SK-N-SH (cell line): ENCODE measurements around the gene ZMYM3. TPM values are rescaled to one million over a fixed set of nuclear protein-coding genes. Genes with fewer than 3 reads are reported as not detected.

Experiments
- CTCF ChIA-PET: fragments of 300-600, 350-600 bp; formaldehyde crosslinking; extraction: SDS; loops from one replicate; lab custom pipeline; 2021; lab: Yijun Ruan, JAX
- POLR2A ChIA-PET: fragments of 350-600 bp; sonication (Branson Sonifier 250); formaldehyde crosslinking; extraction: SDS; loops from one replicate; lab custom pipeline; 2020; ENCODE audit warnings: antibody characterized with exemption, inconsistent platforms; lab: Yijun Ruan, JAX
- DNase-seq: peaks from one replicate; pipeline ENCODE4 v3.0.0; 2012
- H2AFZ ChIP-seq: fragments of 200-600 bp; sonication (generic); 2 replicates; pipeline ENCODE4 v1.8.1; 2016; ENCODE audit warnings: antibody characterized with exemption, mild to moderate bottlenecking, low read depth
- H3F3A ChIP-seq: fragments of 200-600 bp; sonication (generic); replicated peaks from 2 replicates; pipeline ENCODE3; 2016; ENCODE audit warnings: antibody characterized with exemption, mild to moderate bottlenecking; ENCODE audit not compliant: insufficient read depth
- H3K27ac ChIP-seq, 2 experiments: fragments of 200-500 bp in 1 of 2; fragments of 200-600 bp in 1 of 2; sonication (Bioruptor generic) in 1 of 2; sonication (generic), shearing (Covaris generic) in 1 of 2; 2 replicates each; pipeline versions ENCODE4 v1.5.1 to v1.6.1; 2014 to 2016; ENCODE audit warnings: low read depth in 2 of 2, inconsistent platforms in 1 of 2, low read length in 1 of 2, mild to moderate bottlenecking in 1 of 2, mixed read lengths in 1 of 2
- H3K27me3 ChIP-seq: fragments of 200-600 bp; sonication (generic), shearing (Covaris generic); 2 replicates; pipeline ENCODE4 v1.6.1; 2016; ENCODE audit warnings: mixed run types; ENCODE audit not compliant: insufficient read depth
- H3K36me3 ChIP-seq, 2 experiments: fragments of 200-500 bp in 1 of 2; fragments of 200-600 bp in 1 of 2; sonication (Bioruptor generic) in 1 of 2; sonication (generic) in 1 of 2; replicated peaks in 1 of 2; 2 replicates each; pipeline versions ENCODE3 to v1.5.1; 2014 to 2016; ENCODE audit warnings: low read length in 1 of 2, mild to moderate bottlenecking in 1 of 2; ENCODE audit not compliant: insufficient read depth in 2 of 2, control insufficient read depth in 1 of 2
- H3K4me1 ChIP-seq, 2 experiments: fragments of 200-500 bp in 1 of 2; fragments of 200-600 bp in 1 of 2; sonication (Bioruptor generic) in 1 of 2; sonication (generic), shearing (Covaris generic) in 1 of 2; 2 replicates each; pipeline versions ENCODE4 v1.5.1 to v1.6.1; 2014 to 2016; ENCODE audit warnings: low read depth in 1 of 2, low read length in 1 of 2, mixed run types in 1 of 2; ENCODE audit not compliant: insufficient read depth in 2 of 2, control insufficient read depth in 1 of 2
- H3K4me2 ChIP-seq: fragments of 200-600 bp; sonication (generic), shearing (Covaris generic); 2 replicates; pipeline ENCODE4 v1.6.1; 2017; ENCODE audit warnings: mixed run types
- H3K4me3 ChIP-seq, 2 experiments: fragments of 200-500 bp in 1 of 2; fragments of 200-600 bp in 1 of 2; sonication (Bioruptor generic) in 1 of 2; sonication (generic), shearing (Covaris generic) in 1 of 2; 2 replicates each; pipeline versions ENCODE4 v1.5.1 to v1.8.1; 2014 to 2016; ENCODE audit warnings: low read depth in 2 of 2, inconsistent platforms in 1 of 2, low read length in 1 of 2, mild to moderate bottlenecking in 1 of 2, mixed read lengths in 1 of 2, moderate library complexity in 1 of 2
- H3K79me2 ChIP-seq: fragments of 200-600 bp; sonication (generic); 2 replicates; pipeline ENCODE4 v1.8.1; 2017; ENCODE audit warnings: mild to moderate bottlenecking; ENCODE audit not compliant: insufficient read depth
- H3K9ac ChIP-seq: fragments of 200-600 bp; sonication (generic); 2 replicates; pipeline ENCODE4 v1.6.1; 2017; ENCODE audit warnings: mixed run types
- H3K9me2 ChIP-seq: fragments of 200-600 bp; sonication (generic); 2 replicates; pipeline ENCODE4 v1.6.1; 2017; ENCODE audit warnings: mixed run types
- H3K9me3 ChIP-seq: fragments of 200-600 bp; sonication (generic); 2 replicates; pipeline ENCODE4 v1.6.1; 2017; ENCODE audit warnings: mixed run types, mild to moderate bottlenecking, moderate library complexity
- H4K20me1 ChIP-seq: fragments of 200-600 bp; sonication (generic); 2 replicates; pipeline ENCODE4 v1.6.1; 2017; ENCODE audit warnings: mild to moderate bottlenecking, mixed run types; ENCODE audit not compliant: insufficient read depth
- EP300 ChIP-seq, 2 experiments: IDR thresholded peaks; 2 replicates each; pipeline versions ENCODE4 v1.4.0 to v1.6.1; 2012; ENCODE audit warnings: borderline replicate concordance in 1 of 2, low read depth in 1 of 2, low read length in 1 of 2
- EZH2phosphoT487 ChIP-seq: fragments of 200-600 bp; sonication (generic); IDR thresholded peaks from 2 replicates; pipeline ENCODE4 v1.6.1; 2017; ENCODE audit warnings: low read depth, mixed run types, mild to moderate bottlenecking, antibody characterized with exemption, moderate library complexity, borderline replicate concordance
- FOXM1 ChIP-seq: IDR thresholded peaks from 2 replicates; pipeline ENCODE4 v1.4.0; 2012; ENCODE audit warnings: low read depth, mild to moderate bottlenecking
- GABPA ChIP-seq: IDR thresholded peaks from 2 replicates; pipeline ENCODE4 v1.4.0; 2012; ENCODE audit warnings: low read depth, mild to moderate bottlenecking
- JUND ChIP-seq: IDR thresholded peaks from 2 replicates; pipeline ENCODE4 v1.4.0; 2012
- MEF2A ChIP-seq: IDR thresholded peaks from 2 replicates; pipeline ENCODE4 v1.4.0; 2012; ENCODE audit warnings: low read depth, borderline replicate concordance
- MXI1 ChIP-seq: IDR thresholded peaks from 2 replicates; pipeline ENCODE4 v1.6.1; 2012; ENCODE audit warnings: mild to moderate bottlenecking, low read depth, low read length, improper control_type of control experiment
- NFIC ChIP-seq: IDR thresholded peaks from 2 replicates; pipeline ENCODE4 v1.4.0; 2012; ENCODE audit warnings: borderline replicate concordance
- POLR2AphosphoS5 ChIP-seq: IDR thresholded peaks from 2 replicates; pipeline ENCODE4 v1.6.1; 2012; ENCODE audit warnings: low read depth, low read length
- RAD21 ChIP-seq: IDR thresholded peaks from 2 replicates; pipeline ENCODE4 v1.6.1; 2012; ENCODE audit warnings: mild to moderate bottlenecking, low read length
- SIN3A ChIP-seq: IDR thresholded peaks from 2 replicates; pipeline ENCODE4 v1.6.1; 2012; ENCODE audit warnings: low read depth, mild to moderate bottlenecking, low read length, moderate library complexity, borderline replicate concordance
- SMC3 ChIP-seq: IDR thresholded peaks from 2 replicates; pipeline ENCODE4 v1.6.1; 2012; ENCODE audit warnings: low read depth, low read length, improper control_type of control experiment
- TAF1 ChIP-seq: IDR thresholded peaks from 2 replicates; pipeline ENCODE4 v1.6.1; 2012; ENCODE audit warnings: low read depth, mild to moderate bottlenecking, low read length, moderate library complexity, borderline replicate concordance
- TCF12 ChIP-seq: IDR thresholded peaks from 2 replicates; pipeline ENCODE4 v1.4.0; 2012
- YY1 ChIP-seq: IDR thresholded peaks from 2 replicates; pipeline ENCODE4 v1.4.0; 2012; ENCODE audit warnings: low read depth, mild to moderate bottlenecking
- WGBS: methylation state at CpG from one replicate; pipeline ENCODE4 v1.1.6; 2017; ENCODE audit warnings: low lambda C conversion rate; 5-methylcytosine and 5-hydroxymethylcytosine counted together
- polyA plus RNA-seq, 3 experiments: library from polyadenylated mRNA; depleted of rRNA; stranded (reverse); fragments of >200 nt; gene quantifications; 2 replicates each; pipeline ENCODE4 v1.2.3, GENCODE V29; 2012
- TF ChIP-seq, protein P1 (sequence below): fragments of 200-600 bp; sonication (generic); IDR thresholded peaks from 2 replicates; pipeline ENCODE4 v1.6.1; 2017; ENCODE audit warnings: antibody characterized with exemption, mild to moderate bottlenecking, moderate library complexity
- TF ChIP-seq, protein P2 (sequence below): IDR thresholded peaks from 2 replicates; pipeline ENCODE4; 2012
- TF ChIP-seq, protein P3 (sequence below): IDR thresholded peaks from 2 replicates; pipeline ENCODE4 v1.4.0; 2012; ENCODE audit warnings: low read depth, borderline replicate concordance
- TF ChIP-seq, protein P4 (sequence below): fragments of 150-350 bp; IDR thresholded peaks from 2 replicates; pipeline ENCODE4 v1.6.1; 2017; ENCODE audit warnings: antibody characterized with exemption, low read length, low read depth, borderline replicate concordance
- TF ChIP-seq, protein P5 (sequence below): IDR thresholded peaks from 2 replicates; pipeline ENCODE4 v1.6.1; 2012; ENCODE audit warnings: mild to moderate bottlenecking, low read depth, low read length, moderate library complexity

ZMYM3 gene
- polyA plus RNA-seq, 1 of the 3 experiments (the other 2 are of a cell fraction), result 30.4 TPM

DNA sequence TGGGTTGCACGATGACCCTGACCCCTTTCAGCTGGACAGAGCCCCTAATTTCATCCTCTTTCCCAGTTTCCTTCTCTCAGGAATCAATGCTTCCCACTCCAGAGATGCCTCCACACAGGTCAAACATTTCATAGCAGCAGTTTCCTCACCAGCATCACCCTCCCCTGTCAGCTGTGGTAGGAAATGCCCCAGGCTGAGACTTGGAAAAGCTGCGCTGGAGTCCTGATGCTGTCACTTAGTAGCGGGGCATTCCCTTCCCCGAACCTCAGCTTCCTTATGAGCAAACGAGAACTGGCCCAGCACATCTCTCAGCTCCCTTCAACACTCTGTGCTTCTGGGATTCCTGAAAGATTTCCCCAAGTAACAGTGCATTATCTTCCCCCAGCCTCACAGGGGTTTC lies 28.3 kb downstream of the ZMYM3 start:
- Histone ChIP-seq H3K36me3 (no peaks in the 10 kb centered on the region), H2AFZ (no peak overlapping the region), H3F3A (no peaks in the 10 kb centered on the region), H3K79me2 (no peaks in the 10 kb centered on the region), H3K9me2 (no peaks in the 10 kb centered on the region), H3K4me1 (no peaks in the 10 kb centered on the region), H3K27me3 (peaks cover 43% of the 10 kb centered on the region), H3K9me3 (no peaks in the 10 kb centered on the region), H3K4me3 (no peak overlapping the region), H3K27ac (no peak overlapping the region), H3K4me2 (no peak overlapping the region), H3K9ac (no peak overlapping the region), H4K20me1 (no peaks in the 10 kb centered on the region)
- WGBS, result 47% methylated on average over 5 of the region's 5 CpGs
- no peak for DNase-seq
- ChIA-PET CTCF (no interaction called here), POLR2A (no interaction called here)
- TF ChIP-seq GABPA (no peak), SIN3A (no peak), TCF12 (no peak), TAF1 (no peak), JUND (no peak), NFIC (no peak), EZH2phosphoT487 (no peak), POLR2AphosphoS5 (no peak), SMC3 (no peak)
- TF ChIP-seq, protein P1, sequence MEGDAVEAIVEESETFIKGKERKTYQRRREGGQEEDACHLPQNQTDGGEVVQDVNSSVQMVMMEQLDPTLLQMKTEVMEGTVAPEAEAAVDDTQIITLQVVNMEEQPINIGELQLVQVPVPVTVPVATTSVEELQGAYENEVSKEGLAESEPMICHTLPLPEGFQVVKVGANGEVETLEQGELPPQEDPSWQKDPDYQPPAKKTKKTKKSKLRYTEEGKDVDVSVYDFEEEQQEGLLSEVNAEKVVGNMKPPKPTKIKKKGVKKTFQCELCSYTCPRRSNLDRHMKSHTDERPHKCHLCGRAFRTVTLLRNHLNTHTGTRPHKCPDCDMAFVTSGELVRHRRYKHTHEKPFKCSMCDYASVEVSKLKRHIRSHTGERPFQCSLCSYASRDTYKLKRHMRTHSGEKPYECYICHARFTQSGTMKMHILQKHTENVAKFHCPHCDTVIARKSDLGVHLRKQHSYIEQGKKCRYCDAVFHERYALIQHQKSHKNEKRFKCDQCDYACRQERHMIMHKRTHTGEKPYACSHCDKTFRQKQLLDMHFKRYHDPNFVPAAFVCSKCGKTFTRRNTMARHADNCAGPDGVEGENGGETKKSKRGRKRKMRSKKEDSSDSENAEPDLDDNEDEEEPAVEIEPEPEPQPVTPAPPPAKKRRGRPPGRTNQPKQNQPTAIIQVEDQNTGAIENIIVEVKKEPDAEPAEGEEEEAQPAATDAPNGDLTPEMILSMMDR, result no peak
- TF ChIP-seq, protein P2, sequence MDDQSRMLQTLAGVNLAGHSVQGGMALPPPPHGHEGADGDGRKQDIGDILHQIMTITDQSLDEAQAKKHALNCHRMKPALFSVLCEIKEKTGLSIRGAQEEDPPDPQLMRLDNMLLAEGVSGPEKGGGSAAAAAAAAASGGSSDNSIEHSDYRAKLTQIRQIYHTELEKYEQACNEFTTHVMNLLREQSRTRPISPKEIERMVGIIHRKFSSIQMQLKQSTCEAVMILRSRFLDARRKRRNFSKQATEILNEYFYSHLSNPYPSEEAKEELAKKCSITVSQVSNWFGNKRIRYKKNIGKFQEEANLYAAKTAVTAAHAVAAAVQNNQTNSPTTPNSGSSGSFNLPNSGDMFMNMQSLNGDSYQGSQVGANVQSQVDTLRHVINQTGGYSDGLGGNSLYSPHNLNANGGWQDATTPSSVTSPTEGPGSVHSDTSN, result no peak
- TF ChIP-seq, protein P3, sequence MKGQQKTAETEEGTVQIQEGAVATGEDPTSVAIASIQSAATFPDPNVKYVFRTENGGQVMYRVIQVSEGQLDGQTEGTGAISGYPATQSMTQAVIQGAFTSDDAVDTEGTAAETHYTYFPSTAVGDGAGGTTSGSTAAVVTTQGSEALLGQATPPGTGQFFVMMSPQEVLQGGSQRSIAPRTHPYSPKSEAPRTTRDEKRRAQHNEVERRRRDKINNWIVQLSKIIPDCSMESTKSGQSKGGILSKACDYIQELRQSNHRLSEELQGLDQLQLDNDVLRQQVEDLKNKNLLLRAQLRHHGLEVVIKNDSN, result no peak

DNA sequence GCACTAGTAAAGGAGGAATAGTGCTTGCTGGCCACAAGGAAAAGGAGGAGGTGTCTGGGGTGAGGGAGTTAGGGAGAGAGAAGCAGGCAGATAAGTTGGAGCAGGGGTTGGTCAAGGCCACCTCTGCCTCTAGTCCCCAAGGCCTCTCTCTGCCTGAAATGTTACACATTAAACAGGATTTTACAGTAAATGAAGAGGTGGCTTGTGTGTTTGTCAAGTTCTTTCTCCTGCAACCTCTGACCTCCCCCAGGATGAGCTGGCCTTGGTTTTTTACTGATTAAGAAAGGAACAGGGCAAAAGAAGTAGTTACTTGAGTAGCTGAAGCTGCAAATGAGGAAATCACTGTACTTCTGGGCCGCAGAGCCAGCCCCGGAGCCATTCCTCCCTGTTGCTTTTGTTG lies 28.9 kb downstream of the ZMYM3 start:
- CTCF ChIA-PET, result no interaction called here
- Histone ChIP-seq H3K79me2 (no peaks in the 10 kb centered on the region), H4K20me1 (no peaks in the 10 kb centered on the region), H3K9me2 (no peaks in the 10 kb centered on the region), H3K4me1 (no peaks in the 10 kb centered on the region), H3F3A (no peaks in the 10 kb centered on the region), H3K27ac (no peak overlapping the region), H2AFZ (no peak overlapping the region), H3K36me3 (no peaks in the 10 kb centered on the region), H3K9me3 (no peaks in the 10 kb centered on the region), H3K9ac (no peak overlapping the region), H3K27me3 (peaks cover 43% of the 10 kb centered on the region), H3K4me3 (no peak overlapping the region), H3K4me2 (no peak overlapping the region)
- POLR2A ChIA-PET, result no interaction called here
- WGBS, result 53% methylated on average over 2 of the region's 2 CpGs
- DNase-seq, result no peak
- no peak for TF ChIP-seq TCF12
- TF ChIP-seq, protein P3, result no peak
- TF ChIP-seq RAD21, result no peak
- TF ChIP-seq, protein P4, sequence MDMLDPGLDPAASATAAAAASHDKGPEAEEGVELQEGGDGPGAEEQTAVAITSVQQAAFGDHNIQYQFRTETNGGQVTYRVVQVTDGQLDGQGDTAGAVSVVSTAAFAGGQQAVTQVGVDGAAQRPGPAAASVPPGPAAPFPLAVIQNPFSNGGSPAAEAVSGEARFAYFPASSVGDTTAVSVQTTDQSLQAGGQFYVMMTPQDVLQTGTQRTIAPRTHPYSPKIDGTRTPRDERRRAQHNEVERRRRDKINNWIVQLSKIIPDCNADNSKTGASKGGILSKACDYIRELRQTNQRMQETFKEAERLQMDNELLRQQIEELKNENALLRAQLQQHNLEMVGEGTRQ, result no peak
- TF ChIP-seq FOXM1, result no peak
- TF ChIP-seq MEF2A, result no peak
- no peak for TF ChIP-seq POLR2AphosphoS5
- TF ChIP-seq, protein P5, sequence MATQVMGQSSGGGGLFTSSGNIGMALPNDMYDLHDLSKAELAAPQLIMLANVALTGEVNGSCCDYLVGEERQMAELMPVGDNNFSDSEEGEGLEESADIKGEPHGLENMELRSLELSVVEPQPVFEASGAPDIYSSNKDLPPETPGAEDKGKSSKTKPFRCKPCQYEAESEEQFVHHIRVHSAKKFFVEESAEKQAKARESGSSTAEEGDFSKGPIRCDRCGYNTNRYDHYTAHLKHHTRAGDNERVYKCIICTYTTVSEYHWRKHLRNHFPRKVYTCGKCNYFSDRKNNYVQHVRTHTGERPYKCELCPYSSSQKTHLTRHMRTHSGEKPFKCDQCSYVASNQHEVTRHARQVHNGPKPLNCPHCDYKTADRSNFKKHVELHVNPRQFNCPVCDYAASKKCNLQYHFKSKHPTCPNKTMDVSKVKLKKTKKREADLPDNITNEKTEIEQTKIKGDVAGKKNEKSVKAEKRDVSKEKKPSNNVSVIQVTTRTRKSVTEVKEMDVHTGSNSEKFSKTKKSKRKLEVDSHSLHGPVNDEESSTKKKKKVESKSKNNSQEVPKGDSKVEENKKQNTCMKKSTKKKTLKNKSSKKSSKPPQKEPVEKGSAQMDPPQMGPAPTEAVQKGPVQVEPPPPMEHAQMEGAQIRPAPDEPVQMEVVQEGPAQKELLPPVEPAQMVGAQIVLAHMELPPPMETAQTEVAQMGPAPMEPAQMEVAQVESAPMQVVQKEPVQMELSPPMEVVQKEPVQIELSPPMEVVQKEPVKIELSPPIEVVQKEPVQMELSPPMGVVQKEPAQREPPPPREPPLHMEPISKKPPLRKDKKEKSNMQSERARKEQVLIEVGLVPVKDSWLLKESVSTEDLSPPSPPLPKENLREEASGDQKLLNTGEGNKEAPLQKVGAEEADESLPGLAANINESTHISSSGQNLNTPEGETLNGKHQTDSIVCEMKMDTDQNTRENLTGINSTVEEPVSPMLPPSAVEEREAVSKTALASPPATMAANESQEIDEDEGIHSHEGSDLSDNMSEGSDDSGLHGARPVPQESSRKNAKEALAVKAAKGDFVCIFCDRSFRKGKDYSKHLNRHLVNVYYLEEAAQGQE, result no peak
- TF ChIP-seq YY1, result no peak
- no peak for TF ChIP-seq EP300 (IDR thresholded peaks at IDR 0.05; ENCODE audit: borderline replicate concordance in 1 of 2, low read depth in 1 of 2, low read length in 1 of 2)
- TF ChIP-seq MXI1, result no peak
- TF ChIP-seq GABPA, result no peak
